ENCODE data around the gene NCKIPSD. TPM values are rescaled to one million over a fixed set of nuclear protein-coding genes. Genes with fewer than 3 reads are reported as not detected.
A peak's percentile ranks its signal among the peaks of the same experiment; 100 is the strongest.

The NCKIPSD gene
- total RNA-seq, 1 experiment from 2014 or later: 33.8 TPM

GRCh38 chr3:48623851-48624547 is 61.7 kb downstream of the NCKIPSD start:
- peak; percentile 13 for DNase-seq (ENCODE audit: low spot score)

Small RNA genes lying within 50 kb of the gene (small RNA-seq; reads per million reads assigned to genes)
- gene AC141002.1: not detected

Other genes with a start within 250 kb of the NCKIPSD start
- gene CCDC51, start 245.8 kb downstream of the NCKIPSD start, total RNA-seq (2014; rRNA removed; shearing (Covaris generic)): 19.1 and 24.3 TPM in 2 replicates
- gene TMA7, start 245.7 kb downstream of the NCKIPSD start, total RNA-seq (2014; rRNA removed; shearing (Covaris generic)): 173 and 180 TPM in 2 replicates
- gene ATRIP, start 239.2 kb downstream of the NCKIPSD start, total RNA-seq (2014; rRNA removed; shearing (Covaris generic)): 6.7 and 7.7 TPM in 2 replicates
- gene SHISA5, start 181.7 kb downstream of the NCKIPSD start, total RNA-seq (2014; rRNA removed; shearing (Covaris generic)): 83.6 and 85.4 TPM in 2 replicates
- 2.0 and 5.0 TPM in 2 replicates for gene PFKFB4, start 129.1 kb downstream of the NCKIPSD start, total RNA-seq (2014; rRNA removed; shearing (Covaris generic))
- gene UCN2, start 122.1 kb downstream of the NCKIPSD start, total RNA-seq (2014; rRNA removed; shearing (Covaris generic)): not detected in 2 replicates
- 0.10 and 0.31 TPM in 2 replicates for gene COL7A1, start 90.6 kb downstream of the NCKIPSD start, total RNA-seq (2014; rRNA removed; shearing (Covaris generic))
- gene UQCRC1, start 76.3 kb downstream of the NCKIPSD start, total RNA-seq (2014; rRNA removed; shearing (Covaris generic)): 210 and 212 TPM in 2 replicates
- gene TMEM89, start 64.1 kb downstream of the NCKIPSD start, total RNA-seq (2014; rRNA removed; shearing (Covaris generic)): not detected in 2 replicates
- 28.3 and 32.1 TPM in 2 replicates for gene SLC26A6, start 50.5 kb downstream of the NCKIPSD start, total RNA-seq (2014; rRNA removed; shearing (Covaris generic))
- 9.9 and 12.5 TPM in 2 replicates for gene CELSR3, start 23.0 kb downstream of the NCKIPSD start, total RNA-seq (2014; rRNA removed; shearing (Covaris generic))
- 46.8 and 55.9 TPM in 2 replicates for gene IP6K2, start 31.3 kb upstream of the NCKIPSD start, total RNA-seq (2014; rRNA removed; shearing (Covaris generic))
- gene PRKAR2A, start 162.0 kb upstream of the NCKIPSD start, total RNA-seq (2014; rRNA removed; shearing (Covaris generic)): 54.9 and 56.2 TPM in 2 replicates
- 9.1 and 11.3 TPM in 2 replicates for gene SLC25A20, start 213.0 kb upstream of the NCKIPSD start, total RNA-seq (2014; rRNA removed; shearing (Covaris generic))
- 48.0 and 58.7 TPM in 2 replicates for gene ARIH2, start 232.9 kb upstream of the NCKIPSD start, total RNA-seq (2014; rRNA removed; shearing (Covaris generic))